ENCODE measurements around the gene ASB8.

The ASB8 gene

DNA sequence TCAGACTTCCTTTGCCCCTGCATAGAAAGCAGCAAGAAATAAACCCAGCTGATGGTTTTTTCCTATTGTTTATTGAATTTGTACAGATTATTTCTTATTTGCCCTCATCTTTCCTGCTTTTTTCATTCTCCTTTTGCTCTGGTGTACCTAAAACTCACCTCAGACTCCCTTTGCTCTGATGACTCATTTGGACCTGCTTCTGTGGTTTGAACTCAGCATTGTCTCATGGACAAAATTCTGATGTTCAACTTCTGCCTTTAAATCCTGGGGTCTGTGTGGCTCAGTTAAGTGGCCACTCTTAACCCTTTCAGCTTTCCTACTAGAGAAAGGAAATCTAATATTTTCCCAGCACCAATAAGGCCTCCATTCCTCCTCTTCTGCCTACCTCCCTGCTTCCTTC is 47.9 kb downstream of the ASB8 start:
- TF ChIP-seq NFIC (IDR thresholded peaks at IDR 0.05) (no peak), TCF12 (IDR thresholded peaks at IDR 0.05; ENCODE audit: low read depth) (no peak), YY1 (IDR thresholded peaks at IDR 0.05; ENCODE audit: low read depth) (no peak), TEAD4 (IDR thresholded peaks at IDR 0.05) (no peak), EP300 (IDR thresholded peaks at IDR 0.05; ENCODE audit: borderline replicate concordance) (no peak), CEBPB (IDR thresholded peaks at IDR 0.05) (no peak), TAF1 (IDR thresholded peaks at IDR 0.05; ENCODE audit: low read depth) (no peak), CREB1 (IDR thresholded peaks at IDR 0.05; ENCODE audit: low read depth) (no peak), ZBTB7A (IDR thresholded peaks at IDR 0.05; ENCODE audit: low read depth) (no peak), RAD21 (IDR thresholded peaks at IDR 0.05; ENCODE audit: low read depth) (no peak), FOXM1 (IDR thresholded peaks at IDR 0.05; ENCODE audit: borderline replicate concordance, low read depth) (no peak), EGR1 (IDR thresholded peaks at IDR 0.05) (no peak)
- TF ChIP-seq, protein P1, sequence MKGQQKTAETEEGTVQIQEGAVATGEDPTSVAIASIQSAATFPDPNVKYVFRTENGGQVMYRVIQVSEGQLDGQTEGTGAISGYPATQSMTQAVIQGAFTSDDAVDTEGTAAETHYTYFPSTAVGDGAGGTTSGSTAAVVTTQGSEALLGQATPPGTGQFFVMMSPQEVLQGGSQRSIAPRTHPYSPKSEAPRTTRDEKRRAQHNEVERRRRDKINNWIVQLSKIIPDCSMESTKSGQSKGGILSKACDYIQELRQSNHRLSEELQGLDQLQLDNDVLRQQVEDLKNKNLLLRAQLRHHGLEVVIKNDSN (IDR thresholded peaks at IDR 0.05) = no peak
- TF ChIP-seq, protein P2, sequence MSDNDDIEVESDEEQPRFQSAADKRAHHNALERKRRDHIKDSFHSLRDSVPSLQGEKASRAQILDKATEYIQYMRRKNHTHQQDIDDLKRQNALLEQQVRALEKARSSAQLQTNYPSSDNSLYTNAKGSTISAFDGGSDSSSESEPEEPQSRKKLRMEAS (IDR thresholded peaks at IDR 0.05) = no peak
- TF ChIP-seq, protein P3, sequence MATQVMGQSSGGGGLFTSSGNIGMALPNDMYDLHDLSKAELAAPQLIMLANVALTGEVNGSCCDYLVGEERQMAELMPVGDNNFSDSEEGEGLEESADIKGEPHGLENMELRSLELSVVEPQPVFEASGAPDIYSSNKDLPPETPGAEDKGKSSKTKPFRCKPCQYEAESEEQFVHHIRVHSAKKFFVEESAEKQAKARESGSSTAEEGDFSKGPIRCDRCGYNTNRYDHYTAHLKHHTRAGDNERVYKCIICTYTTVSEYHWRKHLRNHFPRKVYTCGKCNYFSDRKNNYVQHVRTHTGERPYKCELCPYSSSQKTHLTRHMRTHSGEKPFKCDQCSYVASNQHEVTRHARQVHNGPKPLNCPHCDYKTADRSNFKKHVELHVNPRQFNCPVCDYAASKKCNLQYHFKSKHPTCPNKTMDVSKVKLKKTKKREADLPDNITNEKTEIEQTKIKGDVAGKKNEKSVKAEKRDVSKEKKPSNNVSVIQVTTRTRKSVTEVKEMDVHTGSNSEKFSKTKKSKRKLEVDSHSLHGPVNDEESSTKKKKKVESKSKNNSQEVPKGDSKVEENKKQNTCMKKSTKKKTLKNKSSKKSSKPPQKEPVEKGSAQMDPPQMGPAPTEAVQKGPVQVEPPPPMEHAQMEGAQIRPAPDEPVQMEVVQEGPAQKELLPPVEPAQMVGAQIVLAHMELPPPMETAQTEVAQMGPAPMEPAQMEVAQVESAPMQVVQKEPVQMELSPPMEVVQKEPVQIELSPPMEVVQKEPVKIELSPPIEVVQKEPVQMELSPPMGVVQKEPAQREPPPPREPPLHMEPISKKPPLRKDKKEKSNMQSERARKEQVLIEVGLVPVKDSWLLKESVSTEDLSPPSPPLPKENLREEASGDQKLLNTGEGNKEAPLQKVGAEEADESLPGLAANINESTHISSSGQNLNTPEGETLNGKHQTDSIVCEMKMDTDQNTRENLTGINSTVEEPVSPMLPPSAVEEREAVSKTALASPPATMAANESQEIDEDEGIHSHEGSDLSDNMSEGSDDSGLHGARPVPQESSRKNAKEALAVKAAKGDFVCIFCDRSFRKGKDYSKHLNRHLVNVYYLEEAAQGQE (IDR thresholded peaks at IDR 0.05; ENCODE audit: low read depth) = no peak

DNA sequence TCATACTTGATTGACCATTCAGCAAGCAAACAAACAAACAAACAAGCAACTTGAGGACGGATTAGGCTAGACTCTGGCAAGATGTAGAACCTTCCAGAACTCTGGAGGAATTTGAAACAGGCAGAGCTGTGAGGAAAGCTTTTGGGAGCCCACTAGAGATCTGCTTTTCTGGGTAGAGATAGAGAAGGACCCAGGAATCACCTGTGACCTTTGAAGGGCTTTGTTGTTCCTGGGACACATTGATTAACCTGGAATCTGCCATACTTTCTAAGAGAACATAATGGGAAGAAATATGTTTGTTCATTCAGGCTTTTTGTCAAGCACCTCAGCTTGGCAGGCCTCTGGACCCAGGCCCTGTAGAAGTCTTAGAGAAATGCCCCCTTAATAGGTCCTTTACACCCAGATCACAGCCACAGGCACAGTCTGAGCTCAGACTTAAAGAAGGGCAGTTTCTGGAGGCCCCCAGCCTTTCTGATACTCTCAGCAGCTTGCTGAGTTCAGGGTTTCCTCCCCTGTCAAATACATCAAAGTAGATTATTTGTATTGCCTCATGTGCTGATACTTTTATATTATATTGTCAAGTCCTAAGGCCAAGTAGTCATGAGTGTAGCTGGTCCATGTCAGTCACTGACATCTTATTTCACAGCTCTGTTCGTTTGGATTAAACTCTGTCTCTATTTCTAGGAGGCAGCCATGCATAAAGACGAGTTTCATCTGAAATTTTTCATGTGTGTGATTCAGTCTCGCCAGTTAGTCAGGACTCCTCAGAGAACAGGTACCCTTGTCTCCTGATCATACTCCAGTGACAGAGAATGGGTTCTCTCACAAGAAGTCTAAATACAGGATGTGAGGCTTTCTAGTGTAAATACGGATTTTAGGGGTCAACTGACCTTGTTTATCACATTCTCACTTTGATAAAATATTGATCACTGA is 50.4 kb downstream of the ASB8 start:
- TF ChIP-seq ZBTB7A (IDR thresholded peaks at IDR 0.05; ENCODE audit: low read depth) = no peak
- no peak for TF ChIP-seq TEAD4 (IDR thresholded peaks at IDR 0.05)
- TF ChIP-seq NFIC (IDR thresholded peaks at IDR 0.05) = no peak
- no peak for TF ChIP-seq TCF12 (IDR thresholded peaks at IDR 0.05; ENCODE audit: low read depth)
- TF ChIP-seq TAF1 (IDR thresholded peaks at IDR 0.05; ENCODE audit: low read depth) = no peak
- TF ChIP-seq, protein P1 (IDR thresholded peaks at IDR 0.05) = no peak
- TF ChIP-seq EGR1 (IDR thresholded peaks at IDR 0.05) = no peak
- no peak for TF ChIP-seq YY1 (IDR thresholded peaks at IDR 0.05; ENCODE audit: low read depth)

DNA sequence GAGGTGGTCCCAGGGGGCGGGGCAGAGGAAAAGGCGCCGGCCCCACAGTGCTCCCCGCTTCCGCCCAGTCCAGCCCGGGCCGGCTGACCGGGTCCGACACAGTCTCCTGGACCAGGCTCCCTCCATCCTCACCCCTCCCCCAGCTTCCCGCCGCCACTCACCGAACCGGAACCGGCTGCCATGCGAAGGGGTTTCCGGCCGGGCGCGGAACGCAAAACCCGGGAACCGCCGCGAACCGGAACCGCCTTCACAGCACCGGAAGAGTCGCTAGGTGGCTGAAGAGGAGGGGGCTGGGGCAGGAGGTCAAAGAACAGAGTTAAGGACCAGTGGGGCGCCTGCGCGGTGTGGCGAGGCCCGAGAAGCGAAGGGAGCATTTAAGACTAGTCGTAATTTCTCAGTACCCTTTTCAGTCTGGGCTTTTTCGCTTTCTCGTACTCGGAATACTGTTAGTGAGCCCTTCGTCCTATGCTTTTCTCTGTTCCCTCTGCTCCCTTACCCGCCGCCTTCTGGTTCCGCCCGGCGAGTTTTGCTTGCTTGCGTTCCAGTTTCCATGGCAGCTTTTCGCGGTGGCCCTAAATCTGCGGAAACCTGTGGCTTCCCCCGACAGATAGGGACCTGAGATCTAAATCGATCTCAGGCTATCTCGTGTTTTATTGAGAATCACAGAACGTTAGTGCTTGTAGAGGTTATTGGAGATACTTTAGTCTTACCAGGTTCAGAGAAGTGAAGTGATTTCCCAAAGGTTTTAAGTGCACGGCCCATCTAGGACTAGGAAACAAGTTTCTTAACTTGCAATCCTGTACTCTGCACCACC is 51.2 kb downstream of the ASB8 start, which contains the start of gene SENP1:
TSS of gene SENP1 (minus strand) at position 213 of the 814 bp plus-strand sequence. CDS start 4,607 bp downstream, outside the sequence.
- TF ChIP-seq, protein P3 (IDR thresholded peaks at IDR 0.05; ENCODE audit: low read depth) = no peak
- TF ChIP-seq TEAD4 (IDR thresholded peaks at IDR 0.05) (peak; percentile 20), FOXM1 (IDR thresholded peaks at IDR 0.05; ENCODE audit: borderline replicate concordance, low read depth) (no peak), TAF1 (IDR thresholded peaks at IDR 0.05; ENCODE audit: low read depth) (peak; percentile 97), CEBPB (IDR thresholded peaks at IDR 0.05) (peak; percentile 37; the same call in 1 of the 2 replicates), ZBTB7A (IDR thresholded peaks at IDR 0.05; ENCODE audit: low read depth) (peak; percentile 63), EP300 (IDR thresholded peaks at IDR 0.05; ENCODE audit: borderline replicate concordance) (no peak), NFIC (IDR thresholded peaks at IDR 0.05) (peak; percentile 9; the same call in 1 of the 2 replicates), YY1 (IDR thresholded peaks at IDR 0.05; ENCODE audit: low read depth) (peak; percentile 80), EGR1 (IDR thresholded peaks at IDR 0.05) (no peak; the same call in 1 of the 2 replicates), CREB1 (IDR thresholded peaks at IDR 0.05; ENCODE audit: low read depth) (no peak), RAD21 (IDR thresholded peaks at IDR 0.05; ENCODE audit: low read depth) (no peak), TCF12 (IDR thresholded peaks at IDR 0.05; ENCODE audit: low read depth) (peak; percentile 84)
- TF ChIP-seq, protein P2 (IDR thresholded peaks at IDR 0.05) = peak; percentile 80
- TF ChIP-seq, protein P1 (IDR thresholded peaks at IDR 0.05) = no peak; the same call in 1 of the 2 replicates

DNA sequence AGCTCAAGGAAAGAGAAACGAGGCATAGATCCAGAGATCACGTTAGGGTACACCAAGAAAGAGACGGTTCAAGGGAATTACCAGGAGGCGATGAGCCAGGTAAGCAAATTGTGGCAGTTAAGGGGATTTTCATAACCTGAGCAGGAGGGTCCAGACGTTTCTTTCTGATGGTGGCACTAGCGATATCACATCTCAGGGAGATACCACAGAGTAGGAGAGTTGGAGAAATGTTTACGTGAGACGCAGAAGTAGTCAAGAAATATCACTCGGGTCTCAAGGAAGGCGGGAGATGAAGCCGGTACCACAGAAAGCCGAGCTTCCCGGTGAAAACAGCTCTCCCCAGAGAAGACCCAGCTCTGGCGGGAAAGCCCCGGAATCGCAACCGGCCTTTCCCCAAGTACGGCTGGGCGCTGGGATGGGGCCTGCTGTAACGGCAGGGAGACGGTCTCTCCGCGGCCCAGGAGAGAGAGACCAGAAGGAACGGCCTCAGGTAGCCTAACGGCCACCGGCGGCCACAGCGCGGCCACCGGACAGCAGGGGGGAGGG is 51.9 kb downstream of the ASB8 start:
- no peak for TF ChIP-seq ZBTB7A (IDR thresholded peaks at IDR 0.05; ENCODE audit: low read depth)
- no peak for TF ChIP-seq NFIC (IDR thresholded peaks at IDR 0.05)
- no peak for TF ChIP-seq TEAD4 (IDR thresholded peaks at IDR 0.05)
- no peak for TF ChIP-seq TAF1 (IDR thresholded peaks at IDR 0.05; ENCODE audit: low read depth)
- TF ChIP-seq, protein P3 (IDR thresholded peaks at IDR 0.05; ENCODE audit: low read depth) = no peak
- TF ChIP-seq CEBPB (IDR thresholded peaks at IDR 0.05) = no peak
- no peak for TF ChIP-seq CREB1 (IDR thresholded peaks at IDR 0.05; ENCODE audit: low read depth)
- TF ChIP-seq, protein P2 (IDR thresholded peaks at IDR 0.05) = no peak

Measured in Ishikawa (cell line).